MM.1S (cell line): ENCODE measurements around the gene ITGA3.

ENCODE experiments used
- EZH2phosphoT487 ChIP-seq: fragments of 300-600 bp; sonication (generic); IDR thresholded peaks from 2 replicates; pipeline ENCODE4 v1.6.1; 2018; ENCODE audit warnings: antibody characterized with exemption, low read length
- TF ChIP-seq, protein P1 (sequence below): fragments of 300-600 bp; sonication (generic); IDR thresholded peaks from 2 replicates; pipeline ENCODE4 v1.5.1; 2016; ENCODE audit warnings: antibody characterized with exemption, low read length, mixed read lengths

DNA sequence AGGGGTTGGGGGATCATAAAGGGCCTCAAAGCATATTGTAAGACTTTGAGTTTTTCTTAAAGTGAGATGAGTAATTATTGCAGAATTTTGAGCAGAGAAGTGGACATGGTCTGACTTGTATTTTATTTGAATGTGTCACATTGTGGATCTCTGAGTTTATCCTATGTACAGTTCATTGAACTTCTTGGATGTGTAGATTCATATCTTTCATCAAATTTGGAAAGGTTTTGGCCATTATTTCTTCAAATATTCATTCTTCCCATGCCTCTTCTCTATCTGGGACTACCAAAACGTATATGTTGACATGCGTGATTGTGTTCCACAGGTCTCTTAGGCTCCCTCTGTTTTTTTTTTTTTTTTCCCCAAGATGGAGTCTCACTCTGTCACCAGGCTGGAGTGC is 46.6 kb upstream of the ITGA3 start:
- TF ChIP-seq, protein P1, sequence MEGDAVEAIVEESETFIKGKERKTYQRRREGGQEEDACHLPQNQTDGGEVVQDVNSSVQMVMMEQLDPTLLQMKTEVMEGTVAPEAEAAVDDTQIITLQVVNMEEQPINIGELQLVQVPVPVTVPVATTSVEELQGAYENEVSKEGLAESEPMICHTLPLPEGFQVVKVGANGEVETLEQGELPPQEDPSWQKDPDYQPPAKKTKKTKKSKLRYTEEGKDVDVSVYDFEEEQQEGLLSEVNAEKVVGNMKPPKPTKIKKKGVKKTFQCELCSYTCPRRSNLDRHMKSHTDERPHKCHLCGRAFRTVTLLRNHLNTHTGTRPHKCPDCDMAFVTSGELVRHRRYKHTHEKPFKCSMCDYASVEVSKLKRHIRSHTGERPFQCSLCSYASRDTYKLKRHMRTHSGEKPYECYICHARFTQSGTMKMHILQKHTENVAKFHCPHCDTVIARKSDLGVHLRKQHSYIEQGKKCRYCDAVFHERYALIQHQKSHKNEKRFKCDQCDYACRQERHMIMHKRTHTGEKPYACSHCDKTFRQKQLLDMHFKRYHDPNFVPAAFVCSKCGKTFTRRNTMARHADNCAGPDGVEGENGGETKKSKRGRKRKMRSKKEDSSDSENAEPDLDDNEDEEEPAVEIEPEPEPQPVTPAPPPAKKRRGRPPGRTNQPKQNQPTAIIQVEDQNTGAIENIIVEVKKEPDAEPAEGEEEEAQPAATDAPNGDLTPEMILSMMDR, result no peak
- TF ChIP-seq EZH2phosphoT487, result no peak
